NCI-H1105 (cell line): ENCODE data around the gene DNM3.

Experiments used
- DNase-seq: peaks from one replicate; lab custom pipeline; 2025; lab: John Stamatoyannopoulos, UW

DNM3 gene

GRCh38 chr1:171919891-171920887, 78.9 kb downstream of the DNM3 start:
- DNase-seq: no peak

GRCh38 chr1:171922999-171923398, 81.7 kb downstream of the DNM3 start:
- DNase-seq: no peak

- no peak for DNase-seq
These were observed 87.8 kb downstream of the DNM3 start for GRCh38 chr1:171929121-171929520.

- no peak for DNase-seq
These were observed 90.5 kb downstream of the DNM3 start for GRCh38 chr1:171931752-171932151.

GRCh38 chr1:171934664-171935063, 93.4 kb downstream of the DNM3 start:
- DNase-seq: no peak

- DNase-seq: no peak
These were observed 93.8 kb downstream of the DNM3 start for GRCh38 chr1:171935086-171935485.

GRCh38 chr1:171935664-171936063, 94.4 kb downstream of the DNM3 start:
- DNase-seq: no peak

- no peak for DNase-seq
These were observed 96.6 kb downstream of the DNM3 start for GRCh38 chr1:171937938-171938337.

GRCh38 chr1:171939740-171940139, 98.4 kb downstream of the DNM3 start:
- DNase-seq: no peak

GRCh38 chr1:171940368-171940767, 99.1 kb downstream of the DNM3 start:
- no peak for DNase-seq

- DNase-seq: no peak
These were observed 100.6 kb downstream of the DNM3 start for GRCh38 chr1:171941920-171942319.

- DNase-seq: no peak
These were observed 102.8 kb downstream of the DNM3 start for GRCh38 chr1:171943973-171944561.

- no peak for DNase-seq
These were observed 107.2 kb downstream of the DNM3 start for GRCh38 chr1:171948511-171948910.

GRCh38 chr1:171949316-171949715, 108.0 kb downstream of the DNM3 start:
- no peak for DNase-seq

- no peak for DNase-seq
These were observed 112.5 kb downstream of the DNM3 start for GRCh38 chr1:171953835-171954234.

GRCh38 chr1:171954361-171954760, 113.1 kb downstream of the DNM3 start:
- DNase-seq: no peak

- no peak for DNase-seq
These were observed 120.6 kb downstream of the DNM3 start for GRCh38 chr1:171961861-171962260.

GRCh38 chr1:171963762-171964161, 122.5 kb downstream of the DNM3 start:
- no peak for DNase-seq

- no peak for DNase-seq
These were observed 124.5 kb downstream of the DNM3 start for GRCh38 chr1:171965777-171966176.

GRCh38 chr1:171966426-171967220, 125.3 kb downstream of the DNM3 start:
- DNase-seq: no peak

GRCh38 chr1:171969226-171969625, 127.9 kb downstream of the DNM3 start:
- DNase-seq: no peak

GRCh38 chr1:171969813-171970212, 128.5 kb downstream of the DNM3 start:
- no peak for DNase-seq

GRCh38 chr1:171972846-171973245, 131.5 kb downstream of the DNM3 start:
- no peak for DNase-seq
